D341Med (cell line): Measurements from ENCODE around the gene KCTD20.

Experiments
- DNase-seq: peaks from one replicate; pipeline ENCODE4 v3.0.0; 2012; ENCODE audit warnings: low spot score

Gene KCTD20

DNA sequence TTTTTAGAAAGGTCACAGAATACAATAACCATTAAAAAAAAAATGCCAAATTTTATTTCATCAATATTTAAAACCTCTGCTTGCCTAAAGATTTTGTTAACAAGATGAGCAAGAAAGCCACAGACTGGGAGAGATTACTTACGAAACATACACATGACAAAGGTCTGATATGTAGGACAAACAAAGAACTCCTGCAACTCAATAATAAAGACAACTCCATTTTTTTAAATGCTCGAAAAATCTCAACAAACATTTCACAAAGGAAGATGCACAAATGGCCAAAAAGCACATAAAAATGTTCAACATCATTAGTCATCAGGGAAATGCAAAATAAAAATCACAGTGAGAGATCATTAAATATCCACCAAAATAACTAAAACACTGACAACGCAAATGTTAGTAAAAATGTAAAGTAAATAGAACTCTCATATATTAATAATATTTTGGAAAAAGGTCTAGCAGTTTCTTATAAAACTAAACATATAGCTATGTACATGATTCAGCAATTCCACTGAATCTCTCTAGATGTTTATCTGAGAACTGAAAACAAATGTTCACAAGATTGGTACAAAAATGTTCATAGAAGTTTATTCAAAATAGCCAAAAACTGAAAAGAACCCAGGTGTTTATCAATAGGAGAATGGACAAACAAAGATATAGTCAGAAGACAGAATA, 94.2 kb downstream of the KCTD20 start:
- no peak for DNase-seq

DNA sequence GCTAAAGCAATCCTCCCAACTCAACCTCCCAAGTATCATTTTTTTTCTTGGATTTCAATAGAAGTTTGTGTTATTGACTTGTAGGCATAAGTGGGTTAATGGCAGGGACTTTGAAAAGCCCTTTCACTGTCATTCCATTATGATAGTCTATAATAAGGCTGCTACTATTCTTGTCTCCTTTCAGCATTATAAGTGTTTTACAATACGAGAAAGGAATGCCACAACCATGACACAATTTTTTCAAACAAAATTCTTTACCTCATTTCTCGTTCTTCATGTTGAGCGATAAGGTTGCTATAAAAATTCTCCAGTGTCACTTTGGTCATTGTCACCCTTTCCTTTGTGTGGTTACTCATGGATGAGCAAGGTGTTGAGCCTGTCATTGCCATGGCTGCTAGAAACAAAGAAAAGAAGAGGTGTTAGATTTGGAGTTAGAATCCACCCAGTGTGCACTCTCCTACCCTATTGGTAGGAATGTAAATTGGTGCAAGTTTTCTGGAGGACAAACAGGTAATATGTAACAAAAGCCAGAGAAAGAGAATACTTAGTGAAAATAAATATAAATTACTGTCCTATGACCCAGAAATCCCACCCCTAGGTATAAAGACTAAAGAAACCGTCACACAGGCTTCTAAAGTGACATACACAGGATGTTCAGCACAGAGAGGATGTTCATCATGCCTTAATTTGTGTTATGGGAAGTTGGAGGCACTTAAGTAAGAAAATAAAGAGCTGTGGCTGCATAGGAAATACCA, 97.2 kb downstream of the KCTD20 start:
- DNase-seq = no peak
